ENCODE measurements around the gene FFAR3. TPM values are rescaled to one million over a fixed set of nuclear protein-coding genes. Genes with fewer than 3 reads are reported as not detected.

Gene FFAR3
- total RNA-seq, 1 experiment from 2014 or later = not detected

DNA sequence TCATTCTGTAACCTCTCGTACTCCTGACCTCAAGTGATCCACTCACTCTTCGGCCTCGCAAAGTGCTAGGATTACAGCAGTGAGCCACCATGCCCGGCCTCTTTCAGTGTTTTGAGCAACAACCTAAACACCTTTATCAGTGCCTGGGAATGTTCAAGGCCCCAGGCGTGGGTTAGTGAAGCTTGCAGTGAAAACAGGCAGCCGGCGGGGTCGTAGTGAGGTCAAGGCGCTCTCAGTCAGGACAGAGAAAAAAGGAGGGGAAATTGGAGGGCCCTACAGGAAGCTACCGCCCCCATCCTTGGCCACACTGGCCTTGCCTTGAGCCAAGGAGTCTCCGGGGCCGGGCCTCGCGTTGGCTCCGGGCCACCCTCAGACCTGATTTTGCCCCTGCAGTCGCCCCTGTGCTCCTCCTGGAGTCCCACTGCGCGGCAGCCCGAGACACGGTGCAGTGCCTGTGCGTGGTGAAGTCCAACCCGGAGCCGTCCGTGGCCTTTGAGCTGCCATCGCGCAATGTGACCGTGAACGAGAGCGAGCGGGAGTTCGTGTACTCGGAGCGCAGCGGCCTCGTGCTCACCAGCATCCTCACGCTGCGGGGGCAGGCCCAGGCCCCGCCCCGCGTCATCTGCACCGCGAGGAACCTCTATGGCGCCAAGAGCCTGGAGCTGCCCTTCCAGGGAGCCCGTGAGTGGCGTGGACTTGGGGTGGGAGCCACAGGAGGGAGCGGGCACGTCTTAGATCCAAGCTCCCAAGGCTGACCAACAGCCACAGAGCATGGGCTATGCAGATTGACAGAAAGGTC, 48.6 kb upstream of the FFAR3 start:
- H3K27me3 ChIP-seq (ENCODE audit: low read length) = no peaks in the 10 kb centered on the region
- no peaks in the 10 kb centered on the region for H3K9me3 ChIP-seq (ENCODE audit: low read length)
- H3K4me1 ChIP-seq (ENCODE audit: insufficient read depth, low read length) = no peaks in the 10 kb centered on the region
- H3K79me2 ChIP-seq (ENCODE audit: low read length) = no peaks in the 10 kb centered on the region
- intact Hi-C loops (cut with micrococcal nuclease) = no loop called here
- no peak overlapping the region for H3K9ac ChIP-seq (ENCODE audit: low read length)
- no peaks in the 10 kb centered on the region for H4K20me1 ChIP-seq (ENCODE audit: low read length)
- DNase-seq = no peak
- no peaks in the 10 kb centered on the region for H3K9me2 ChIP-seq (replicated peaks; ENCODE audit: low read length)
- H3K4me3 ChIP-seq (ENCODE audit: low read length) = no peak overlapping the region
- BruUV-seq (replicated peaks) = no TSS peak
- no peak for ATAC-seq
- H3F3A ChIP-seq (ENCODE audit: low read length, unreplicated experiment) = no peaks in the 10 kb centered on the region
- H3K27ac ChIP-seq (ENCODE audit: low read length) = no peak overlapping the region
- POLR2A ChIA-PET (ENCODE audit: unreplicated experiment) = no interaction called here
- TF ChIP-seq, protein P1, sequence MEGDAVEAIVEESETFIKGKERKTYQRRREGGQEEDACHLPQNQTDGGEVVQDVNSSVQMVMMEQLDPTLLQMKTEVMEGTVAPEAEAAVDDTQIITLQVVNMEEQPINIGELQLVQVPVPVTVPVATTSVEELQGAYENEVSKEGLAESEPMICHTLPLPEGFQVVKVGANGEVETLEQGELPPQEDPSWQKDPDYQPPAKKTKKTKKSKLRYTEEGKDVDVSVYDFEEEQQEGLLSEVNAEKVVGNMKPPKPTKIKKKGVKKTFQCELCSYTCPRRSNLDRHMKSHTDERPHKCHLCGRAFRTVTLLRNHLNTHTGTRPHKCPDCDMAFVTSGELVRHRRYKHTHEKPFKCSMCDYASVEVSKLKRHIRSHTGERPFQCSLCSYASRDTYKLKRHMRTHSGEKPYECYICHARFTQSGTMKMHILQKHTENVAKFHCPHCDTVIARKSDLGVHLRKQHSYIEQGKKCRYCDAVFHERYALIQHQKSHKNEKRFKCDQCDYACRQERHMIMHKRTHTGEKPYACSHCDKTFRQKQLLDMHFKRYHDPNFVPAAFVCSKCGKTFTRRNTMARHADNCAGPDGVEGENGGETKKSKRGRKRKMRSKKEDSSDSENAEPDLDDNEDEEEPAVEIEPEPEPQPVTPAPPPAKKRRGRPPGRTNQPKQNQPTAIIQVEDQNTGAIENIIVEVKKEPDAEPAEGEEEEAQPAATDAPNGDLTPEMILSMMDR (conservative IDR thresholded peaks at IDR 0.05; ENCODE audit: low read depth, low read length) = no peak
- TF ChIP-seq EZH2 (IDR thresholded peaks at IDR 0.05; ENCODE audit: low read length, unreplicated experiment) (no peak), EZH2phosphoT487 (IDR thresholded peaks at IDR 0.05; ENCODE audit: borderline replicate concordance, low read length) (no peak)
- no peak overlapping the region for H3K4me2 ChIP-seq (ENCODE audit: low read length)
- CTCF ChIA-PET = no interaction called here
- no peaks in the 10 kb centered on the region for H3K36me3 ChIP-seq (ENCODE audit: low read depth, low read length)
- no peak overlapping the region for H2AFZ ChIP-seq (ENCODE audit: low read length)

DNA sequence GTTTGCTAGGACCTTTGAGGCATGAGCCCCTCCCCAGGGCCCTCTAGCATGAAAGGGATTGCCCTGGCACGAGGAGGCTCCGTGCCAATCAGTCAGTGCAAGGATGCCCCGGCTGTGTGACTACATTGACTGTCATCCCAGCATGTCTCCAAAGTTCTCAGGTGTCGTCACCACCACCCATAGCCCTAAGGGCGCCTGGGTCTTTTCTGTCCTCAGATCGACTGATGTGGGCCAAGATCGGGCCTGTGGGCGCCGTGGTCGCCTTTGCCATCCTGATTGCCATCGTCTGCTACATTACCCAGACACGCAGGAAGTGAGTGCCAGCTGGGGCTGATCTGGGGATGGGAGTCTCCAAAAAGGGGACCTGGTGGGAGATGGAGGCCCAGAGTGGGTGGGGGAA, 47.9 kb upstream of the FFAR3 start:
- H3K9ac ChIP-seq (ENCODE audit: low read length) = no peak overlapping the region
- no peak overlapping the region for H2AFZ ChIP-seq (ENCODE audit: low read length)
- no peaks in the 10 kb centered on the region for H3K79me2 ChIP-seq (ENCODE audit: low read length)
- H3K36me3 ChIP-seq (ENCODE audit: low read depth, low read length) = no peaks in the 10 kb centered on the region
- no TSS peak for BruUV-seq (replicated peaks)
- intact Hi-C loops (cut with micrococcal nuclease) = no loop called here
- no peaks in the 10 kb centered on the region for H3K4me1 ChIP-seq (ENCODE audit: insufficient read depth, low read length)
- POLR2A ChIA-PET (ENCODE audit: unreplicated experiment) = no interaction called here
- DNase-seq (no peak), ATAC-seq (no peak)
- no peak overlapping the region for H3K4me2 ChIP-seq (ENCODE audit: low read length)
- TF ChIP-seq EZH2 (IDR thresholded peaks at IDR 0.05; ENCODE audit: low read length, unreplicated experiment) = no peak
- TF ChIP-seq, protein P1 (conservative IDR thresholded peaks at IDR 0.05; ENCODE audit: low read depth, low read length) = no peak
- no peak for TF ChIP-seq EZH2phosphoT487 (IDR thresholded peaks at IDR 0.05; ENCODE audit: borderline replicate concordance, low read length)
- H3K27ac ChIP-seq (ENCODE audit: low read length) = no peak overlapping the region
- CTCF ChIA-PET = no interaction called here
- H3F3A ChIP-seq (ENCODE audit: low read length, unreplicated experiment) = no peaks in the 10 kb centered on the region
- H3K4me3 ChIP-seq (ENCODE audit: low read length) = no peak overlapping the region
- no peaks in the 10 kb centered on the region for H3K9me2 ChIP-seq (replicated peaks; ENCODE audit: low read length)
- no peaks in the 10 kb centered on the region for H3K9me3 ChIP-seq (ENCODE audit: low read length)
- H4K20me1 ChIP-seq (ENCODE audit: low read length) = no peaks in the 10 kb centered on the region
- no peaks in the 10 kb centered on the region for H3K27me3 ChIP-seq (ENCODE audit: low read length)

DNA sequence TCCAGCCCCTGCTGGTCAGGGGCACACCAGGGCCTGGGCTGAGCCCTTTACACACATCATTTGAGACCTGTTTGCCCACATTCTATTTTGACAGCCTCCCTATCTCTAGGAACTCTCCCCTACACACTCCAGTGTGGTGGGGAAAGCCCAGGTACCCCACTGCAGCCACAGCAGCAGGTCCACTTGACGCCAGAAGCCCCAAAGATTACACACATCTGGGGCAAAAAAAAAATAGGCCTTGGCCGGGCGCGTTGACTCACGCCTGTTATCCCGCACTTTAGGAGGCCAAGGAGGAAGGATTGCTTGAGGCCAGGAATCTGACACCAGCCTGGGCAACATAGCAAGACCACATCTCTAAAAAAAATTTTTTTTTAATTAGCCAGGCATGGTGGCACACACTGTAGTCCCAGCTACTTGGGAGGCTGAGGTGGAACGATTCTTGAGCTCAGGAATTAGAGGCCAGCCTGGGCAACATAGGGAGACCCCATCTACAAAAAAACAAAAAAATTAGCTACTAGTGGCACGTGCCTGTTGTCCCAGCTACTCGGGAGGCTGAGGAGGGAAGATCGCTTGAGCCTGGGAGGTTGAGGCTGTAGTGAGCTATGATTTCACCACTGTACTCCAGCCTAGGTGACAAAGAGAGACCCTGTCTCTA, 47.3 kb upstream of the FFAR3 start:
- H3K4me1 ChIP-seq (ENCODE audit: insufficient read depth, low read length) = no peaks in the 10 kb centered on the region
- no peaks in the 10 kb centered on the region for H3K36me3 ChIP-seq (ENCODE audit: low read depth, low read length)
- no peaks in the 10 kb centered on the region for H4K20me1 ChIP-seq (ENCODE audit: low read length)
- CTCF ChIA-PET = no interaction called here
- no peaks in the 10 kb centered on the region for H3K27me3 ChIP-seq (ENCODE audit: low read length)
- no peaks in the 10 kb centered on the region for H3F3A ChIP-seq (ENCODE audit: low read length, unreplicated experiment)
- ATAC-seq (no peak), DNase-seq (no peak)
- no peak overlapping the region for H3K4me2 ChIP-seq (ENCODE audit: low read length)
- BruUV-seq (replicated peaks) = no TSS peak
- H3K9ac ChIP-seq (ENCODE audit: low read length) = no peak overlapping the region
- no peak overlapping the region for H3K4me3 ChIP-seq (ENCODE audit: low read length)
- H3K9me2 ChIP-seq (replicated peaks; ENCODE audit: low read length) = no peaks in the 10 kb centered on the region
- POLR2A ChIA-PET (ENCODE audit: unreplicated experiment) = no interaction called here
- H2AFZ ChIP-seq (ENCODE audit: low read length) = no peak overlapping the region
- no peak for TF ChIP-seq EZH2 (IDR thresholded peaks at IDR 0.05; ENCODE audit: low read length, unreplicated experiment)
- TF ChIP-seq, protein P1 (conservative IDR thresholded peaks at IDR 0.05; ENCODE audit: low read depth, low read length) = no peak
- TF ChIP-seq EZH2phosphoT487 (IDR thresholded peaks at IDR 0.05; ENCODE audit: borderline replicate concordance, low read length) = no peak
- H3K9me3 ChIP-seq (ENCODE audit: low read length) = no peaks in the 10 kb centered on the region
- no peak overlapping the region for H3K27ac ChIP-seq (ENCODE audit: low read length)
- H3K79me2 ChIP-seq (ENCODE audit: low read length) = no peaks in the 10 kb centered on the region
- intact Hi-C loops (cut with micrococcal nuclease) = no loop called here
